ACC112 (cell line): ENCODE measurements around the gene CDKN2C.
"Not testable (repeated sequence)": the region's sequence is repeated elsewhere in the genome, so short reads cannot be mapped to it uniquely, and the experiment has no call there.

Source experiments
- H2AFZ ChIP-seq: fragments of 200-600 bp; sonication (generic); one replicate; pipeline ENCODE4 v1.6.0; 2017; ENCODE audit warnings: antibody characterized with exemption, low read length; ENCODE audit not compliant: unreplicated experiment
- H3K27ac ChIP-seq: fragments of 200-600 bp; sonication (generic); 2 replicates; pipeline ENCODE4 v1.5.1; 2014; ENCODE audit warnings: low read depth, mild to moderate bottlenecking, antibody characterized with exemption, low read length, moderate library complexity
- H3K27me3 ChIP-seq: fragments of 200-600 bp; sonication (generic); 2 replicates; pipeline ENCODE4 v1.6.1; 2014; ENCODE audit warnings: mild to moderate bottlenecking, antibody characterized with exemption, low read length, moderate library complexity, mixed read lengths; ENCODE audit not compliant: insufficient read depth
- H3K36me3 ChIP-seq: fragments of 200-600 bp; sonication (generic); 2 replicates; pipeline ENCODE4 v1.6.1; 2016; ENCODE audit warnings: mild to moderate bottlenecking, antibody characterized with exemption, low read length, moderate library complexity, mixed read lengths; ENCODE audit not compliant: insufficient read depth
- H3K4me1 ChIP-seq: fragments of 200-600 bp; sonication (generic); one replicate; pipeline ENCODE4 v1.6.1; 2016; ENCODE audit warnings: low read length, mixed read lengths; ENCODE audit not compliant: insufficient read depth, unreplicated experiment, control insufficient read depth
- H3K4me3 ChIP-seq: fragments of 200-600 bp; sonication (generic); 2 replicates; pipeline ENCODE4 v1.5.1; 2014; ENCODE audit warnings: mild to moderate bottlenecking, low read depth, low read length
- H3K79me2 ChIP-seq: fragments of 200-600 bp; sonication (generic); one replicate; pipeline ENCODE4 v1.6.0; 2016; ENCODE audit warnings: low read length; ENCODE audit not compliant: control insufficient read depth, unreplicated experiment, insufficient read depth

Gene CDKN2C

GRCh38 chr1:50935276-50935675 lies 34.8 kb upstream of the CDKN2C start:
- H3K4me3 ChIP-seq, H3K36me3 ChIP-seq, H2AFZ ChIP-seq, H3K27me3 ChIP-seq, H3K27ac ChIP-seq, H3K4me1 ChIP-seq: not testable (repeated sequence)
- peaks cover 21% of the 10 kb centered on the region for H3K79me2 ChIP-seq

GRCh38 chr1:50936321-50936720 lies 33.7 kb upstream of the CDKN2C start:
- H3K27ac ChIP-seq, result no peak overlapping the region
- no peak overlapping the region for H2AFZ ChIP-seq
- H3K36me3 ChIP-seq, result no peaks in the 10 kb centered on the region
- H3K27me3 ChIP-seq, result no peaks in the 10 kb centered on the region
- H3K79me2 ChIP-seq, result peaks cover 23% of the 10 kb centered on the region
- H3K4me3 ChIP-seq, result no peak overlapping the region
- no peaks in the 10 kb centered on the region for H3K4me1 ChIP-seq

GRCh38 chr1:50940291-50940690 lies 29.8 kb upstream of the CDKN2C start:
- Histone ChIP-seq H3K36me3 (no peaks in the 10 kb centered on the region), H3K79me2 (peaks cover 55% of the 10 kb centered on the region), H3K4me3 (no peak overlapping the region)

GRCh38 chr1:50942334-50942733 lies 27.7 kb upstream of the CDKN2C start:
- no peaks in the 10 kb centered on the region for H3K4me1 ChIP-seq
- no peaks in the 10 kb centered on the region for H3K27me3 ChIP-seq
- H3K36me3 ChIP-seq, result no peaks in the 10 kb centered on the region
- H2AFZ ChIP-seq, result no peak overlapping the region
- no peak overlapping the region for H3K27ac ChIP-seq
- H3K4me3 ChIP-seq, result no peak overlapping the region
- peaks cover 64% of the 10 kb centered on the region for H3K79me2 ChIP-seq

More at GRCh38 chr1:50940291-50940690, 29.8 kb upstream of the CDKN2C start:
- no peaks in the 10 kb centered on the region for H3K4me1 ChIP-seq
- no peaks in the 10 kb centered on the region for H3K27me3 ChIP-seq
- H2AFZ ChIP-seq, result no peak overlapping the region
- H3K27ac ChIP-seq, result no peak overlapping the region

GRCh38 chr1:50949286-50949982 lies 20.6 kb upstream of the CDKN2C start:
- peaks cover 75% of the 10 kb centered on the region for H3K79me2 ChIP-seq
- H3K4me1 ChIP-seq, result peaks cover 2% of the 10 kb centered on the region
- H2AFZ ChIP-seq, result no peak overlapping the region
- H3K27ac ChIP-seq, result no peak overlapping the region
- H3K4me3 ChIP-seq, result no peak overlapping the region
- no peaks in the 10 kb centered on the region for H3K27me3 ChIP-seq
- H3K36me3 ChIP-seq, result peaks cover 4% of the 10 kb centered on the region; the same call in 1 of the 2 replicates

- no peak overlapping the region for H3K4me3 ChIP-seq
- H3K27me3 ChIP-seq, result no peaks in the 10 kb centered on the region
- no peak overlapping the region for H3K27ac ChIP-seq
- H3K36me3 ChIP-seq, result peaks cover 4% of the 10 kb centered on the region; the same call in 1 of the 2 replicates
- peaks cover 75% of the 10 kb centered on the region for H3K79me2 ChIP-seq
- H2AFZ ChIP-seq, result no peak overlapping the region
- H3K4me1 ChIP-seq, result peaks cover 8% of the 10 kb centered on the region
Observed at GRCh38 chr1:50950396-50950795, 19.6 kb upstream of the CDKN2C start.

GRCh38 chr1:50952566-50952965 lies 17.5 kb upstream of the CDKN2C start:
- not testable (repeated sequence) for H3K4me3 ChIP-seq, H2AFZ ChIP-seq, H3K27me3 ChIP-seq, H3K27ac ChIP-seq, H3K4me1 ChIP-seq, H3K36me3 ChIP-seq
- H3K79me2 ChIP-seq, result peaks cover 71% of the 10 kb centered on the region

GRCh38 chr1:50955116-50955515 lies 14.9 kb upstream of the CDKN2C start:
- no peak overlapping the region for H3K4me3 ChIP-seq
- no peaks in the 10 kb centered on the region for H3K27me3 ChIP-seq
- H2AFZ ChIP-seq, result no peak overlapping the region
- H3K79me2 ChIP-seq, result peaks cover 69% of the 10 kb centered on the region
- H3K27ac ChIP-seq, result no peak overlapping the region
- peaks cover 12% of the 10 kb centered on the region for H3K4me1 ChIP-seq
- H3K36me3 ChIP-seq, result peaks cover 4% of the 10 kb centered on the region; the same call in 1 of the 2 replicates

GRCh38 chr1:50959303-50959912 lies 10.6 kb upstream of the CDKN2C start:
- H3K27me3 ChIP-seq, result no peaks in the 10 kb centered on the region
- peak overlapping the region; percentile 96 for H2AFZ ChIP-seq
- H3K27ac ChIP-seq, result peak overlapping the region; percentile 11; the same call in 1 of the 2 replicates
- no peaks in the 10 kb centered on the region for H3K36me3 ChIP-seq
- H3K4me3 ChIP-seq, result peak overlapping the region; percentile 100
- peaks cover 48% of the 10 kb centered on the region for H3K79me2 ChIP-seq
- H3K4me1 ChIP-seq, result peaks cover 12% of the 10 kb centered on the region

GRCh38 chr1:50959913-50960844 lies 9.9 kb upstream of the CDKN2C start, which contains the start of gene FAF1:
FAF1 (minus strand) TSS chr1:50960267; CDS start chr1:50959811, 456 bp downstream.
- peaks cover 41% of the 10 kb centered on the region for H3K79me2 ChIP-seq
- peak within 1 kb of the TSS; percentile 37; the same call in 1 of the 2 replicates for H3K27ac ChIP-seq
- peak within 1 kb of the TSS; percentile 96 for H2AFZ ChIP-seq
- H3K27me3 ChIP-seq, result no peaks in the 10 kb centered on the region
- peaks cover 8% of the 10 kb centered on the region for H3K4me1 ChIP-seq
- H3K36me3 ChIP-seq, result no peaks in the 10 kb centered on the region
- H3K4me3 ChIP-seq, result peak within 1 kb of the TSS; percentile 100
